ENCODE measurements around the gene MUC3A. TPM values are rescaled to one million over a fixed set of nuclear protein-coding genes. Genes with fewer than 3 reads are reported as not detected.
A peak's percentile ranks its signal among the peaks of the same experiment; 100 is the strongest.

The MUC3A gene
- polyA plus RNA-seq, 12 donors: 0.07 to 21.8 (median 0.25) TPM; not detected in 1

DNA sequence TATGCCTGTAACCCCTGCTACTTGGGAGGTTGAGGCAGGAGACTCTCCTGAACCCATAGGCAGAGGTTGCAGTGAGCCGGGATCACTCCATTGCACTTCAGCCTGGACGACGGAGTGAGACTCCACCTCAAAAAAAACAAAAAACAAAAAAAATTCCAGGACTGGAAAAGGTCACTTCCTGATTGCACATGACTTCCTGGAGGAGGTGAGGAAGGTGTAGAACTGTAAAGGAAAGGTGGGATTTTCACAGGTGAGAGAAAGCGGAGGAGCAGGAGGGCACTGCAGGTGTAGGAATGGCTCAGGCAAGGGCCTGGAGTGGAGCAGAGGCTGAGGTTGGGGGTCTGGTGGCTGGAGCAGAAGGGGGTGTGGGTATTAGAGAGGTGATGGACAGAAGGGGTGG lies 3.2 kb upstream of the MUC3A start:
- DNase-seq: no peak

DNA sequence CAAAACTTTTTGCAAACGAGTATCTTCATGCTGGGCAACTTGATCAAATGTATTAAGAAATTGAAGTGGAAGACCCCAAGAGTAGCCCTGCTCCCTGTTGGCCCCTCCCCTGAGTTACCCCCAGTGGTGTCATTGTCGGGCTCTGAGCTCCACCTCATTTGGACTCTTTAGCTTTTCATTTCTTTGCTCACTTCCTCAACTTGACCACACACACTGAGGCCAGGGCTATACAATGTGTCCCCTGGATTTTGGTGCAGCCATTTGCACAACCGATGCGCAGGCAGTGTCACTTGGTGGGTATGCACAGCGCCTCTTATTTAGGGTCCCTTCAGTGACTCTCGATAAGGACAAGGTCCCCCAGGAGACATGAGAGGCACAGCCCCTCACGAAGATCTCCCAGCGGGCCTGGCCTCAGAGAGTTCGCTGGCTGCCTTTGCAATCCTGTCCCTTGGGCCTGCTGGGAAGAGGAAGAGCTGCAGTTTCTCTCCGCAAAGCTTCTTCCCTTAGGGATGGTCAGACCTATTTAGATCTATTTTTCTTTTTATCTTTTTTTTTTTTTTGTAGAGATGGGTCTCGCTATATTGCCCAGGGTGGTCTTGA lies 2.5 kb upstream of the MUC3A start:
- no peak for DNase-seq

DNA sequence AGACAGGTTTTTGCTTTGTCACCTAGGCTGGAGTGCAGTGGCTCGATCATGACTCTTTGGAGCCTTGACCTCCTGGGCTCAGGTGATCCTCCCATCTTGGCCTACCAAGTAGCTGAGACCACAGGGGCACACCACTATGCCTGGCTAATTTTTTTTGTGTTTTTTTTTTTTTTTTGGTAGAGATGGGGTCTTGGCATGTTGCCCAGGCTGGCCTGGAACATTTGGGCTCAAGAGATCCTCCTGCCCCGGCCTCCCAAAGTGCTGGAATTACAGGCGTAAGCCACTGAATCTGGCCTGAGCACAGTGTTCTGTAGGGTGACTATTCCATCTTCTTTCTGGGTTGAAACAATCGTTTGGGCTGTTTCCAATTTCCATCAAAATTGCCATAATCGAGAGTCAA lies 1.5 kb upstream of the MUC3A start:
- no peak for DNase-seq

DNA sequence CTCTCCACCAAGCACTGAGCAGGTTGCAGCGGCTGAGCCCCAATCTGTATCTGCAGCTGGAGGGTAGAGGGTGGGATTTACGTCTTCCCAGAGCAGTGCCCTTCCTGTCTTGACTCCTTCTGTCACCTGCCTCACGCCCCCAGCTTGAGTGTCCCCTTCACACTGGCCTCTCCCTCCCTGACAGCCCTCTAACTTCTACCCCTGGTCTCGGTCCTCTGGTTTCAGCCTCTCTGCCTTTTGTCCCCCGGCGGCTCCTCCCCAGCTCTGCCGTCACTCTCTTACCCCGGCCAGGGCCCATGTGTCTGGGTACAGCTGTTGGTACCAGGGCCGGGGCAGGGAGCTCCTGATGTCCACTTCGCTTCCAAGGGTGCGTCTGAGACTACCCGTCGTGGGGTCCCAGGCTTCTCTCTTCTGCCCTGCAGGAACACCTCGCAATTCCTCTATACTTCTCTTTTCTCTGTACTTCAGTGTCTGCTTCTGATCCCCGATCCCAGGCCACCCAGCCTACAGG lies 654 bp downstream of the MUC3A start:
- no peak for DNase-seq

DNA sequence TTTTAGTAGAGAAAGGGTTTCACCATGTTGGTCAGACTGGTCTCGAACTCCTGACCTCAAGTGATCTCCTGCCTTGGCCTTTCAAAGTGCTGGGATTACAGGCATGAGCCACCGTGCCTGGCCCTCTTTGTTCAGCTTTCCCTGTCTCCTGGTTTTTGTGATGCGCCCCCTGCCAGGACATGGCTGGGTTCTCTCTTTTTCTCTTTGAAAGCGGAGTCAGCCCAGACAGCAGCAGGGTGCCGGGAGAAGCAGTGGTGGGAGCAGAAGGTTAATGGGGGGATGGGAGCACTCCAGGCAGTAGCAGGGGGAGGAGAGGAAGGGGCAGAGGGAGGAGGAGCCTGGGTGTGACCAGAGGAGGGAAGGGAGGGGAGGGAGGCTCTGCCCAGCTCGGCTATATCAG lies 1.8 kb downstream of the MUC3A start:
- no peak for DNase-seq

DNA sequence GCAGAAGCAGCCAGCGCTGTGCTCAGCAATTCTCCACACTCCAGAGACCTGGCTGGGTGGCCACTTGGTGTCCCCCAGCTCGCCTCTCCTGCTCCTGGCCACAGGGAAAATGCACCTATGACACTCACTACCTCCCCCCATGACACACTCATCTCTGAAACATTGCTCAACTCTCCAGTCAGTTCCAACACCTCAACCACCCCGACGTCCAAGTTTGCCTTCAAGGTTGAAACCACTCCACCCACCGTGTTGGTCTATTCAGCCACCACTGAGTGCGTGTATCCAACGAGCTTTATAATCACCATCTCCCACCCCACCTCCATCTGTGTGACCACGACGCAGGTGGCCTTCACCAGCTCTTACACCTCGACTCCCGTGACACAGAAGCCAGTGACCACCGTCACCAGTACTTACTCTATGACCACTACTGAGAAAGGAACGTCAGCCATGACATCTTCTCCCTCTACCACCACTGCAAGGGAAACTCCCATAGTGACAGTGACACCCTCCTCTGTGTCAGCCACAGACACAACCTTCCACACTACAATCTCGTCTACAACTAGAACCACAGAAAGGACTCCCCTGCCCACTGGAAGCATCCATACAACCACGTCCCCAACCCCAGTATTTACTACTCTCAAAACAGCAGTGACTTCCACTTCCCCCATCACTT lies 2.7 kb downstream of the MUC3A start:
- DNase-seq: no peak

DNA sequence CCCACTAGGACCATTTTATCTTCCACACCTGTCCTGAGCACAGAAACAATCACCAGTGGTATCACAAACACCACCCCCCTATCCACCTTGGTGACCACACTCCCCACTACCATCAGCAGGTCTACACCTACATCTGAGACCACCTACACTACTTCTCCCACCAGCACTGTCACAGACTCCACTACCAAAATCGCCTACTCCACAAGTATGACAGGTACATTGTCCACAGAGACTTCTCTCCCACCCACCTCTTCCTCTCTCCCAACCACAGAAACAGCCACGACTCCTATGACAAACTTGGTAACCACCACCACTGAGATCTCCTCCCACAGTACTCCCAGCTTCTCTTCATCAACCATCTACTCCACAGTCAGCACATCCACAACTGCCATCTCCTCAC lies 3.3 kb downstream of the MUC3A start:
- no peak for DNase-seq

DNA sequence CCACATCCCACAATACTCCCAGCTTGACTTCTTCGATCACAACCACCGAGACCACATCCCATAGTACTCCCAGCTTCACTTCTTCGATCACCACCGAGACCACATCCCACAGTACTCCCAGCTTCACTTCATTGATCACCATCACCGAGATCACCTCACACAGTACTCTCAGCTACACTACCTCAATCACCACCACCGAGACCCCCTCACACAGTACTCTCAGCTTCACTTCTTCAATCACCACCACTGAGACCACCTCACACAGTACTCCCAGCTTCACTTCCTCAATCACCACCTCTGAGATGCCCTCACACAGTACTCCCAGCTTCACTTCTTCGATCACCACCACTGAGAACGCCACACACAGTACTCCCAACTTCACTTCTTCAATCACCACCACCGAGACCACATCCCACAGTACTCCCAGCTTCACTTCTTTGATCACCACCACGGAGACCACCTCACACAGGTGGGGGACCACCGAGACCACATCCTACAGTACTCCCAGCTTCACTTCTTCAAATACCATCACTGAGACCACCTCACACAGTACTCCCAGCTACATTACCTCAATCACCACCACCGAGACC lies 8.6 kb downstream of the MUC3A start:
- no peak for DNase-seq

DNA sequence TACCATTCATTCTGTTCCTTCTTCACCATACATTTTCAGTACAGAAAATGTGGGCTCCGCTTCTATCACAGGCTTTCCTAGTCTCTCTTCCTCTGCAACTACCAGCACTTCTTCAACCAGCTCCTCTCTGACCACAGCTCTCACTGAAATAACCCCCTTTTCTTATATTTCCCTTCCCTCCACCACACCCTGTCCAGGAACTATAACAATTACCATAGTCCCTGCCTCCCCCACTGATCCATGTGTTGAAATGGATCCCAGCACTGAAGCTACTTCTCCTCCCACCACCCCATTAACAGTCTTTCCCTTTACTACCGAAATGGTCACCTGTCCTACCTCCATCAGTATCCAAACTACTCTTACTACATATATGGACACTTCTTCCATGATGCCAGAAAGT lies 10.6 kb downstream of the MUC3A start:
- no peak for DNase-seq

DNA sequence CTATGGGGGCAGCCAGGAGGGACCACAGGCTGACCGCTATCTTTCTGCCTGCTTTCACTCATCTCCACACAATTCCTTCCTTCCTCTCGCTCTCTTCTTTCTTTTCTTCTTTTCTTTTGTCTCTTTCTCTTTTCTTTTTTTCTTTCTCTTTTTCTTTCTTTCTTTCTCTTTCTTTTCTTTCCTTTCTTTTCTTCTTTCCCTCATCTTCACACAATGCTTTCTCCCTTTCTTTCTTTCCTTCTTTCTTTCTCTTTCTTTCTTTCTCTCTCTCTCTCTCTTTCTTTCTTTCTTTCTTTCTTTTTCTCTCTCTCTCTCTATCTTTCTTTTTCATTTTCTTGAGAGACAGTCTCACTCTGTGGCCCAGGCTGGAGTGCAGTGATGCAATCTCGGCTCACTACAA lies 13.2 kb downstream of the MUC3A start:
- no peak for DNase-seq

DNA sequence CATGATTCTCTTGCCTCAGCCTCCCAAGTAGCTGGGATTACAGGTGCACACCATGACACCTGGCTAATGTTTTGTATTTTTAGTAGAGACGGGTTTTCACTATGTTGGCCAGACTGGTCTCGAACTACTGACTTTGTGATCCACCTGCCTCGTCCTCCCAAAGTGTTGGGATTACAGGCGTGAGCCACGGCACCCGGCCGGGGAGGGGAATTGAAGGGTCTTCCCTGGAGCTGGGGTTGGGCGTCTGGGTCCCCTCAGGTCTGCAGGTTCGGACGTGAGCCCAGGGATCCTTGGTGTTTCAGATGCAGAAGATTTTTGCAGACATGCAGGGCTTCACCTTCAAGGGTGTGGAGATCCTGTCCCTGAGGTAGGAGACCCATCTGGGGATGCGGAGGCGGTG lies 14.1 kb downstream of the MUC3A start:
- DNase-seq: no peak

DNA sequence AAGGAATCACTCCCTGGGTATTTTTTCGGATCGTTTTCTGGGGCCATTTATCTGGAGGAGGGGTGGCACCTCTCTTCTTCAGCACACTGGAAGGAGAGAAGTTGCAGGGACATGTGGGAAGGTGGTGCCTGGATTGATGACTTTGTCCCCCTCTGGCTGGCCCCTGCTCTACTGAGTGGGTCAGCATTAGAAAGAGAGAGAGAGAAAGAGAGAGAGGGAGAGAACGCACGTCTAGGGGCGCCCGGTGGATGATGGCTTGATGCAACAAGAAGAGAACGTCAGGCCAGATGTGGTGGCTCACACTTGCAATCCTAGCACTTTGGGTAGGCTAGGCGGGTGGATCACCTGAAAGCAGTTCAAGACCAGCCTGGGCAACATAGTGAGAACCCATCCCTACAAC lies 14.5 kb downstream of the MUC3A start:
- DNase-seq: no peak

DNA sequence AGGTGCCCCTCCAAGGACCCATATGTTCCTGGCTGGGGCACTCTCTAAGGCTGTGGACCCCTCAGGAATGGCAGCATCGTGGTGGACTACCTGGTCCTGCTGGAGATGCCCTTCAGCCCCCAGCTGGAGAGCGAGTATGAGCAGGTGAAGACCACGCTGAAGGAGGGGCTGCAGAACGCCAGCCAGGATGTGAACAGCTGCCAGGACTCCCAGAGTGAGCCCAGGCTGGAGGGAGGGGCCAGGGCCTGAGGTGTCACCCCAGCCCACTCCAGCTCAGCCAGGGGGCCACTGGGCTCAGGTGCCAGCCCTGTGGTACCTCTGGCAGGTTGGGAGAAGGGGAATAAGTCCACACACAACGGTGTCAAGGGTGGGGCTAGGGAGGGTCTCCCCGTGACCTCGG lies 15.3 kb downstream of the MUC3A start:
- no peak for DNase-seq

DNA sequence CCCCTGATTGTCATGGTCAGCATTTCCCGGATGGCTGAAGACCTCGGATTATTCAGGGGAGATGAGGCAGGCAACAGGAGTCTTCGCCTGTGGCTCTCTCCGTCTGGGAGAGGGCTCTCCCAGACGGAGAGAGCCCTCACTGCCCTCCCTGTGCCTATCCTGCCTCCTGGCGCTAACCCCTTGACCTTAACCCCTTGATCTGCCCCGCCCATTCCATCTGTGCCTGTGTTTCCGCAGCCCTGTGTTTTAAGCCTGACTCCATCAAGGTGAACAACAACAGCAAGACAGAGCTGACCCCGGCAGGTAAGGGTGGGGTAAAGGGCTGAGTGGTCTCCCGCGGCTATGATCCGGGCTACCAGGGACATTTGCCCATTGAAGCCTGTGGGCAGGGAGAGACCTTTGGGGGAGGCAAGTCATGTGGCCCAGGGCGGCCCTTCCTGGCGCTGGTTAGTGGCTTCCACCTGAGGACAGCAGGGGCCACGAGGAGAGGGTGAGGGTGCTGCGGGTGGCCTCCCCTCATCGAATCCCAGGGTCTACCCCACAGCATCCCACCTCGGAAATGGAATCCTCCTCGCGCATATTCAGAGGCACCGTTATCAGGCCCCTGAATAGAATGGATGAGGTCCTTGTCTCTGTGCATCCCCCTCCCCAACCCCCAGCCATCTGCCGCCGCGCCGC lies 15.8 kb downstream of the MUC3A start:
- DNase-seq: no peak

DNA sequence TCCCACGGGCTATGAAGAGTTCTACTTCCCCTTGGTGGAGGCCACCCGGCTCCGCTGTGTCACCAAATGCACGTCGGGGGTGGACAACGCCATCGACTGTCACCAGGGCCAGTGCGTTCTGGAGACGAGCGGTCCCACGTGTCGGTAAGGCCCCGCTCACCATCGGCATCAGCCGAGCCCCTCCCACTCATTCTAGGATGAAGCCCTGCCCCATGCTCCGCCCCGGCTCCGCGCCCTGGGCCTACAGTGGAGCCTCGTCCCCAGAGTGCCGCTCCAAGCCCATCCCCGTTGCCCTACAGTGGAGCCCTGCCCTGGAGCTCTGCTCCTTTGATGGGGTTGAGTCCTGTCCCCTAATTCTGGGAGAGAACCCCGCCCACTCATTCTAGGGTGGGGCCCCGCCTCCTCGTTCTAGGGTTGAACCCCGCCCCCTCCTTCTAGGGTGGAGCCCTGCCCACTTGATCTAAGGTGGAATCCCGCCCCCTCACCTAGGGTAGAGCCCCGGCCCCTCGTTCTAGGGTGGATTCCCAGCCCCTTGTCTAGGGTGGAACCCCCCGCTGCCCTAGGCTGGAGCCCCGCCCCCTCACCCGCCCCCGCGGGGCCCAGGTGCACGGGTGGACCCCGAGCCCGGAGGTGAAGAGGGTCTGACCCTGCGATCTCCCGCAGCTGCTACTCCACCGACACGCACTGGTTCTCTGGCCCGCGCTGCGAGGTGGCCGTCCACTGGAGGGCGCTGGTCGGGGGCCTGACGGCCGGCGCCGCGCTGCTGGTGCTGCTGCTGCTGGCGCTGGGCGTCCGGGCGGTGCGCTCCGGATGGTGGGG lies 16.6 kb downstream of the MUC3A start:
- peak; percentile 32 for DNase-seq

DNA sequence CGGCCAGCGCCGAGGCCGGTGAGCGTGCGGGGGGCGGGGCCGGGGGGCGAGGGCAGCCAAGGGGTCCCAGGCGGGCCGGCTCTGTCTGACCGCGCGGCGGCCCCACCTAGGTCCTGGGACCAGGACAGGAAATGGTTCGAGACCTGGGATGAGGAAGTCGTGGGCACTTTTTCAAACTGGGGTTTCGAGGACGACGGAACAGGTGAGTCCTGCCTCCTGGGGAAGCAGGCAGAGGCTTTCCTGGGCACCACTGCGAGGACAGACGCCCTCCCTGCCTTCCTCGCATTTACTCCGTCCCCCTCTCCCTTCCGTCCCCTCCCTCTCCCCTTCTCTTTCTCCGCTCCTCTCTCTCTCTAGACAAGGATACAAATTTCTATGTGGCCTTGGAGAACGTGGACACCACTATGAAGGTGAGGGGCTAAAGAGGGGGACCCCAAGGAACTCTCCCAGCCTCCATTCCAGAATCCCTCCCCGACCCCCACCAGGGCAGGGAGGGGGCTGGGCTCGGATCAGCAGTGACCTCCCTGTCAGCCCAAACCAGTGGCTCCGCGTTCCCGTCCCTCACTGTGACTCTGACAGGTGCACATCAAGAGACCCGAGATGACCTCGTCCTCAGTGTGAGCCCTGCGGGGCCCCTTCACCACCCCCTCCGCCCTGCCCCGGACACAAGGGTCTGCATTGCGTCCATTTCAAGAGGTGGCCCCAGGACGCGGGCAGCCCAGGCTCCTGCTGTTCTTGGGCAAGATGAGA lies 17.4 kb downstream of the MUC3A start:
- DNase-seq: no peak

DNA sequence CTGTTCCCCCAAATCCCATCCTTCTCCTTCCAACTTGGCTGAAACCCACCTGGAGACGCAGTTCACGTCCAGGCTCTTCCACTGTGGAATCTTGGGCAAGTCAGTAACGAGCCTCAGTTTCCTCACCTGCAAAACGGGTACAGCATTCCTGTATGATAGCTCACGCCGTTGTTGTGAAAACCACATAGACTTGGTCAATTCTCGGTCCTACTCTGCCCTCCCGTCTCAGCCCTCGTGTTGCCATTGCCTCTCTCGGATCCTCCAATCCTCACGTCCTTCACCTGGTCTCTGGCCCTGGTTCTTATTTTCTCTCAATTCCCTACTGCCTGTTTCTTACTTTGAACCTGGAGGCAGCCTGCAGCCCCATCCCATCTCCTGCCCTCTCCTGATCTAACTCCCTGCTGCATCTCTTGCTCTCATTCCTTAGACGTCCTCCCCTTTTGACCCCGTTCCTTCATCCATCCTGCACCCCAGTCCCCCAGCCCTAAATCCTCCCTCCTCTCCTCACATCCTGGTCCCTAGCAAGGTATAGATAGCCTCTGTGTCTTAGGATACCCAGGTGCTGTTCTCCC lies 18.0 kb downstream of the MUC3A start:
- no peak for DNase-seq

DNA sequence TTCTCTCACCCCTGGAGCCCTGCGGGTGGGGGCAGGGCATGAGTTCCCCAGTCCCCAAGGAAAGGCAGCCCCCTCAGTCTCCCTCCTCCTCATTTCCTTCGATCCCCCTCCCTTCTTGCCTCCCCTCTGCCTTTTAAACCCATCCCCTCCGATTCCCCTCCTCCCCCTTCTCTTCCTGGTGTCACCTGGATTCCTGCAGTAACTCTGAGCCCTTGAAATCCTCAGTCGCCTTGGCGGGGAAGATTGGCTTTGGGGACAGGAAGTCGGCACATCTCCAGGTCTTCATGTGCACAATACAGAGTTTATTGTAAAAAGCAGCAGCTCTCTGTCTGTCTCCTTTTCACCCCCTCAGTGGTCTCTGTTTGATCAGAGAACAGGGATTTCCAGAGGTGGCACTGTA lies 18.7 kb downstream of the MUC3A start:
- DNase-seq: peak; percentile 39

DNA sequence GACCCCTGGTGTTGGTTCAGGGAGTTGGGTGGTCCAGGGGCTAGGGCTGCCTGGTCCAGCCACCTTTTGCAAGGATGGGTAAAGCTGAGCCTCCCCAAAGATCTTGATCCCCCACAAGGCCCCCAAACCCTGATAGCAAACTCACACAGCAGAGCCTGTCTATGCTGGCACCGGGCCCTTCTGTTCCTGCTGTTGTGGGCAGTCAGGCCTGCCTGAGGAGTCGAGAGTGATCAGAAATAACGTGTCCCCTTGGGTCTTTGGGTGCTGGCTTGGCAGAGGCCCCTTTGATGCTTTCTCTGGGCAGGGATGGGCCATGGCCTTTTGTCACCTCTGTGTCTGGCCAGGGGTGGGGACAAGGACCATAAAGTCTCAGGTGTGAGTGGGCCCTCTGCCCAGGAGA lies 19.3 kb downstream of the MUC3A start:
- DNase-seq: no peak

DNA sequence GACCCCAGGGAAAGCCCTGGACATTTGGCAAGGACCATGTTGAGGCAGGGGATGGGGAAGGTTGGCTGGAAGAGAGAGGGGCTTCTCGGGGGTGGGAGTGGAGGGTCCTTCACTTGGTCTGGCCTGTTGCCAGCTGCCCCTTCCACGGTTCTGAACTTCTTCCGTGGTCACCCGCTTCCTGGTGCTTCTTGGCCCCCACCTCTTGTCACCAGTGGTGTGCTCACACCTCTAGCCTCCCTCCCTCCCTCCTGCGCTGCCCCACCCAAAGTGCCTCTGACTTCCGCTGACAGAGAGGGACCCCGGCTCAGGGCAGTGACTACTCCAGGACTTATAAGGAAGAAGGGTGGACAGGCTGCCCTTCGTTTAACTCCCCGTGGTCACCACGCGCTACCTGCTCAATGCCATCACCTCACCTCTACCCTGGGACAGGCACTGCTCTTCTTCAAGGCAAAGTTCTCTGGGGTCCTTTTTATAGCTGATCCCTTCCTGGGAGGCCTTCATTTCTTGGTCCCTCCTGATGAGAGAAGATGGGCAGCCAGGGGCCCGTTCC lies 19.8 kb downstream of the MUC3A start, which contains the start of gene MUC12:
Gene MUC12, plus strand, starts transcription at position 500 of the 550 bp plus-strand sequence. CDS start 58 bp downstream, outside the sequence.
- no peak for DNase-seq

All from muscle of arm (tissue), 12 donors.